ENCODE data around the gene MTHFSD. TPM values are rescaled to one million over a fixed set of nuclear protein-coding genes. Genes with fewer than 3 reads are reported as not detected.

The MTHFSD gene
- total RNA-seq, 1 experiment from 2014 or later = 4.7 TPM

- H3K79me2 ChIP-seq (ENCODE audit: insufficient read depth, low read length) = no peaks in the 10 kb centered on the region
- H3K27ac ChIP-seq (ENCODE audit: insufficient read length, low read depth, low read length) = no peak overlapping the region
- no peaks in the 10 kb centered on the region for H3K23me2 ChIP-seq (ENCODE audit: insufficient read length, low read depth, low read length, poor library complexity, severe bottlenecking)
- no peak overlapping the region for H3K18ac ChIP-seq (ENCODE audit: insufficient read length, low read depth, low read length)
- Mint-ChIP-seq H3K4me3 (peak overlapping the region in 1 of 2 experiments; percentile 47; a peak in 2 of 5 replicates), H3K27ac (no peak overlapping the region), H3K27me3 (ENCODE audit: low read depth) (peaks cover 99% of the 10 kb centered on the region), H3K9me3 (peaks cover 0 to 17% of the 10 kb centered on the region in 2 experiments; a peak in 2 of 5 replicates), H3K4me1 (peaks cover 19 to 58% of the 10 kb centered on the region in 2 experiments), H3K36me3 (ENCODE audit: insufficient read depth in 1 of 3, low read depth in 3 of 3) (no peaks in the 10 kb centered on the region; a peak in 1 of 7 replicates)
- no CpG with 5 or more reads among the region's 61 CpGs for WGBS (ENCODE audit: extremely low coverage, insufficient read length, low lambda C conversion rate)
- H3K9me3 ChIP-seq (ENCODE audit: control insufficient read depth, low read depth, low read length) = no peaks in the 10 kb centered on the region
- no peak overlapping the region for H3T11ph ChIP-seq (ENCODE audit: low read length)
- no peaks in the 10 kb centered on the region for H4K20me1 ChIP-seq (ENCODE audit: control insufficient read depth, insufficient read depth, insufficient read length)
- no peak overlapping the region for H3K4ac ChIP-seq (ENCODE audit: low read depth, low read length)
- no peak overlapping the region for H4K5ac ChIP-seq (ENCODE audit: insufficient read length, low read depth, low read length)
- peaks cover 3% of the 10 kb centered on the region; the same call in 1 of the 2 replicates for H3K4me1 ChIP-seq (ENCODE audit: insufficient read depth, low read length)
- no peak overlapping the region for H3K14ac ChIP-seq (ENCODE audit: insufficient read depth, low read length)
- no peak overlapping the region for H3K9ac ChIP-seq (ENCODE audit: extremely low read depth, insufficient read length, low read length)
- H2BK5ac ChIP-seq (ENCODE audit: insufficient read length, low read length) = no peak overlapping the region
- no peak overlapping the region for H2BK20ac ChIP-seq (ENCODE audit: low read depth, low read length, poor library complexity, severe bottlenecking)
- H3K56ac ChIP-seq (ENCODE audit: insufficient read length, low read depth, low read length) = no peak overlapping the region
- TF ChIP-seq CTCF (conservative IDR thresholded peaks at IDR 0.05) = no peak
- H2AK5ac ChIP-seq (ENCODE audit: insufficient read length, low read length) = no peak overlapping the region
- no peak overlapping the region for H4K91ac ChIP-seq (ENCODE audit: insufficient read length, low read depth, low read length)
- H3K79me1 ChIP-seq (ENCODE audit: insufficient read depth, low read depth, low read length, poor library complexity, severe bottlenecking) = no peaks in the 10 kb centered on the region
- no peak overlapping the region for H3K4me2 ChIP-seq (ENCODE audit: insufficient read depth, insufficient read length, low read length)
- no peak overlapping the region for H2BK12ac ChIP-seq (ENCODE audit: insufficient read length, low read depth, low read length)
- H3K27me3 ChIP-seq (ENCODE audit: insufficient read depth, low read length) = peaks cover 99% of the 10 kb centered on the region
- no peak overlapping the region for H3K23ac ChIP-seq (ENCODE audit: insufficient read length, low read depth, low read length)
- no peak for DNase-seq
- H2BK15ac ChIP-seq (ENCODE audit: low read depth, low read length) = no peak overlapping the region
- no peak overlapping the region for H2BK120ac ChIP-seq (ENCODE audit: low read depth, low read length, poor library complexity, severe bottlenecking)
- no peak overlapping the region for H4K8ac ChIP-seq (replicated peaks; ENCODE audit: insufficient read length, low read depth, low read length)
- no peak overlapping the region for H2AFZ ChIP-seq (ENCODE audit: low read length)
These were observed 56.2 kb downstream of the MTHFSD start for GRCh38 chr16:86498671-86499439.
